ENCODE data around the gene DCP1B. TPM values are rescaled to one million over a fixed set of nuclear protein-coding genes. Genes with fewer than 3 reads are reported as not detected.
A peak's percentile ranks its signal among the peaks of the same experiment; 100 is the strongest.

DCP1B gene
- total RNA-seq, 1 experiment from 2014 or later: 4.8 TPM

DNA sequence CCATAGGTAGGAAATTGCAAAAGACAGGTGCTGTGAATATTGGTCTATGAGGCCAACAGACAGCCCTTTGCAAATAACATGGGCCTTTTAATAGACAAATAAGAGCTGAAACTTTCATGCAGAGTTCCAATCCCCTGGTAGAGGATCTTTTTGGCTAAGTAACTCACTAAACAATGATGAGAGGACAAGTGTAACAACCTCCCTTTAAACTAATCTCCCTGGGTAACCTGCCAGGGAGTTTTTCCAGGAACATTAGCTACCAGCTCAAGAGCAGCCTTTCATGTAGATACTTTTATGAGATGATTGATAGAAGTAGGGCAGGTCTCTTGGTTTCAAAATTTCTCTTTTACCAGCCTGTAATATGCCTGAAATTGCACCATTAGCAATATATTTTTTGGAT is 34.8 kb upstream of the DCP1B start:
- H3K36me3 ChIP-seq (ENCODE audit: control insufficient read depth, insufficient read depth, low read length): no peaks in the 10 kb centered on the region
- ATAC-seq: no peak

DNA sequence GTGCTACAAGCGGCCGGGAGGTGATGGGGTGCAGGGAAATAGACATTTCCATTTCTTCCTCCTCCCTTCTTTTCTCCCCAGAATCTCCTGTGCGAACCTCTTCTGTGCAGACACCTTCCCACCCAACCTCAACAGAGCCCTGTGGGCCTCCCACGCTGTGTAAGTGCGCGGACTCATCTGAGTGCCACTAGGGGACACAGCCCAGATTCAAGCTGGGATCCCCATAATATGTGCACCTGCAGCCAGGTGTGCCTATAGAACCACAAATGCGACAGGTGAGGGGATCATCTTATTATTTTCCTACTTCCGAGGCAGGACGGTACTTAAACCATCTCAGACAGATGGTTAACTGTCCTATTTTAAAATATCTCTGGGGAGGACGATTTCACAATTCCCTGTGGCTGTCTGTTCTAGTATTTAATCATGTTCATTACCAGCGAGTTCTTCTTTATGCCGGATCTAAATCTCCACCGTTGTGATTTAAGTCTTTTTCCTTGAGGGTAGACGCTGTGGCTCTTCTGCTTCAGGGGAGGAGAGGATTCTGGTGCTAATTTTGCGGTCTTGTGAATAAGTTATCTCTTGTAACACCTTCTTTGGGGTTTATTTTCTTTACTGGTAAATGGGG is 31.3 kb upstream of the DCP1B start:
- in situ Hi-C loops (cut with HindIII; ENCODE audit: low pct_unique_long_range_greater_than_20kb, low sequenced_read_pairs): no loop called here
- peak overlapping the region; percentile 32 to 56 for H3K4me3 ChIP-seq (ENCODE audit: low read depth in 2 of 2, low read length in 2 of 2)
- ChIA-PET CTCF (no interaction called here), POLR2A (interaction anchor here (0.7 kb wide), 1 partner anchor 1273 kb away, joined by 3 read pairs; no protein-coding TSS in a partner anchor)
- no peaks in the 10 kb centered on the region for H3K36me3 ChIP-seq (ENCODE audit: control insufficient read depth, insufficient read depth, low read length)
- no peak overlapping the region for H3K27ac ChIP-seq (ENCODE audit: low read length)
- peaks cover 31% of the 10 kb centered on the region for H3K27me3 ChIP-seq (ENCODE audit: control insufficient read depth, insufficient read depth, low read length)
- H3K4me1 ChIP-seq (ENCODE audit: control insufficient read depth, insufficient read depth, low read length): no peaks in the 10 kb centered on the region; the same call in 1 of the 2 replicates
- DNase-seq (ENCODE audit: low read depth, low spot score) (no peak), ATAC-seq (no peak)
- no TSS peak for BruUV-seq (replicated peaks)
- no peaks in the 10 kb centered on the region for H3K9me3 ChIP-seq (ENCODE audit: control insufficient read depth, insufficient read depth, low read depth, low read length)
- intact Hi-C loops (cut with micrococcal nuclease; ENCODE audit: unreplicated experiment): no loop called here
- TF ChIP-seq TCF7L2 (IDR thresholded peaks at IDR 0.05; ENCODE audit: low read depth, low read length) (no peak), REST (IDR thresholded peaks at IDR 0.05; ENCODE audit: insufficient read depth in 1 of 2, low read depth in 2 of 2, low read length in 1 of 2) (no peak), POLR2AphosphoS5 (IDR thresholded peaks at IDR 0.05; ENCODE audit: low read depth, low read length) (no peak), SIN3A (IDR thresholded peaks at IDR 0.05; ENCODE audit: borderline replicate concordance, insufficient read depth, low read depth, low read length) (no peak)
- TF ChIP-seq, protein P1, sequence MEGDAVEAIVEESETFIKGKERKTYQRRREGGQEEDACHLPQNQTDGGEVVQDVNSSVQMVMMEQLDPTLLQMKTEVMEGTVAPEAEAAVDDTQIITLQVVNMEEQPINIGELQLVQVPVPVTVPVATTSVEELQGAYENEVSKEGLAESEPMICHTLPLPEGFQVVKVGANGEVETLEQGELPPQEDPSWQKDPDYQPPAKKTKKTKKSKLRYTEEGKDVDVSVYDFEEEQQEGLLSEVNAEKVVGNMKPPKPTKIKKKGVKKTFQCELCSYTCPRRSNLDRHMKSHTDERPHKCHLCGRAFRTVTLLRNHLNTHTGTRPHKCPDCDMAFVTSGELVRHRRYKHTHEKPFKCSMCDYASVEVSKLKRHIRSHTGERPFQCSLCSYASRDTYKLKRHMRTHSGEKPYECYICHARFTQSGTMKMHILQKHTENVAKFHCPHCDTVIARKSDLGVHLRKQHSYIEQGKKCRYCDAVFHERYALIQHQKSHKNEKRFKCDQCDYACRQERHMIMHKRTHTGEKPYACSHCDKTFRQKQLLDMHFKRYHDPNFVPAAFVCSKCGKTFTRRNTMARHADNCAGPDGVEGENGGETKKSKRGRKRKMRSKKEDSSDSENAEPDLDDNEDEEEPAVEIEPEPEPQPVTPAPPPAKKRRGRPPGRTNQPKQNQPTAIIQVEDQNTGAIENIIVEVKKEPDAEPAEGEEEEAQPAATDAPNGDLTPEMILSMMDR (IDR thresholded peaks at IDR 0.05): no peak

More for the DNA sequence above, 34.8 kb upstream of the DCP1B start:
- POLR2A ChIA-PET: no interaction called here
- no peaks in the 10 kb centered on the region; the same call in 1 of the 2 replicates for H3K4me1 ChIP-seq (ENCODE audit: control insufficient read depth, insufficient read depth, low read length)
- in situ Hi-C loops (cut with HindIII; ENCODE audit: low pct_unique_long_range_greater_than_20kb, low sequenced_read_pairs) (no loop called here), intact Hi-C loops (cut with micrococcal nuclease; ENCODE audit: unreplicated experiment) (no loop called here)
- BruUV-seq (replicated peaks): no TSS peak
- no peak for TF ChIP-seq POLR2AphosphoS5 (IDR thresholded peaks at IDR 0.05; ENCODE audit: low read depth, low read length)
- no peak for TF ChIP-seq SIN3A (IDR thresholded peaks at IDR 0.05; ENCODE audit: borderline replicate concordance, insufficient read depth, low read depth, low read length)
- no peak for TF ChIP-seq REST (IDR thresholded peaks at IDR 0.05; ENCODE audit: insufficient read depth in 1 of 2, low read depth in 2 of 2, low read length in 1 of 2)
- TF ChIP-seq, protein P1 (IDR thresholded peaks at IDR 0.05): no peak
- no peak for TF ChIP-seq TCF7L2 (IDR thresholded peaks at IDR 0.05; ENCODE audit: low read depth, low read length)
- no peak overlapping the region for H3K4me3 ChIP-seq (ENCODE audit: low read depth in 2 of 2, low read length in 2 of 2)
- CTCF ChIA-PET: no interaction called here
- H3K9me3 ChIP-seq (ENCODE audit: control insufficient read depth, insufficient read depth, low read depth, low read length): no peaks in the 10 kb centered on the region
- no peak overlapping the region for H3K27ac ChIP-seq (ENCODE audit: low read length)
- no peak for DNase-seq (ENCODE audit: low read depth, low spot score)
- peaks cover 24% of the 10 kb centered on the region for H3K27me3 ChIP-seq (ENCODE audit: control insufficient read depth, insufficient read depth, low read length)
